NCI-H2081 (cell line): ENCODE measurements around the gene RPL37.
"Not testable (repeated sequence)": the region's sequence is repeated elsewhere in the genome, so short reads cannot be mapped to it uniquely, and the experiment has no call there.

Experiments
- DNase-seq, 2 experiments: peaks; one replicate each; lab custom pipeline; 2025; lab: John Stamatoyannopoulos, UW

The RPL37 gene

DNA sequence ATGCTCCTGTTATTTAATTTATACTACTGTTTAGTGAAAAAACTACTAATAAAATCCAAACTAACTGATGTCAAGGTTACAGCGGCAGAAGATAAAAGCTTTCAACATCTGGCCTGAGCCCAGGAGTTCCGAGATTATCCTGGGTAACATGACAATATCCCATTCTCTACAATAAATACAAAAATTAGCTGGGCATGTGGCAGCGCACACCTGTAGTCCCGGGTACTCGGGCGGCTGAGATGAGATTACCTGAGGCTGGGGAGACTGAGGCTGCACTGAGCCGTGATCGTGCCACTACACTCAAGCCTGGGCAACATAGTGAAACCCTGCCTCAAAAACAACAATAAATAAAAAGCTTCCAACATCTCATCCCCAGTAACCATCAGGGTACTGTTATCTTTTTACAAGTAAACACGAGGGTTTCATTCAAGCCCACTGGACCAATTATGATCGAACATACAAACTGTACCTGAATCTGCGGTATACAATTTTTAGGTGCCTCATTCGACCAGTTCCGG, 1.3 kb downstream of the RPL37 start:
- no peak for DNase-seq

DNA sequence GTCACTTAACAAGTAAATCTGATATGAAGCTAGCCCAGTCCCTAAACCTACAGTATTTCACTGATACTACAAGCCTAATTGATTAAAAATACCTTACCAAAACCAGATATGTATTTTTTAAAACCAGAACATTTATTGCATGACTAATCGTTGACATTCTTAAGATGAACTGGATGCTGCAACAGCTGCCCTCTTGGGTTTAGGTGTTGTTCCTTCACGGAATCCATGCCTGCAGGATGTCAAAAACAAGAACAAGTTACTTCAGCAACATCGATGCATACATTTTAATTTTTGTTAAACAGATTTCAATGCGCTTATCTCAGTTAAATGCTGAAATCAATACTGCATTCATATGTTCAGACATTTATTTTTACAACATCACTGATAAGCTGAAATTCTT, 2.7 kb downstream of the RPL37 start:
- DNase-seq: no peak

DNA sequence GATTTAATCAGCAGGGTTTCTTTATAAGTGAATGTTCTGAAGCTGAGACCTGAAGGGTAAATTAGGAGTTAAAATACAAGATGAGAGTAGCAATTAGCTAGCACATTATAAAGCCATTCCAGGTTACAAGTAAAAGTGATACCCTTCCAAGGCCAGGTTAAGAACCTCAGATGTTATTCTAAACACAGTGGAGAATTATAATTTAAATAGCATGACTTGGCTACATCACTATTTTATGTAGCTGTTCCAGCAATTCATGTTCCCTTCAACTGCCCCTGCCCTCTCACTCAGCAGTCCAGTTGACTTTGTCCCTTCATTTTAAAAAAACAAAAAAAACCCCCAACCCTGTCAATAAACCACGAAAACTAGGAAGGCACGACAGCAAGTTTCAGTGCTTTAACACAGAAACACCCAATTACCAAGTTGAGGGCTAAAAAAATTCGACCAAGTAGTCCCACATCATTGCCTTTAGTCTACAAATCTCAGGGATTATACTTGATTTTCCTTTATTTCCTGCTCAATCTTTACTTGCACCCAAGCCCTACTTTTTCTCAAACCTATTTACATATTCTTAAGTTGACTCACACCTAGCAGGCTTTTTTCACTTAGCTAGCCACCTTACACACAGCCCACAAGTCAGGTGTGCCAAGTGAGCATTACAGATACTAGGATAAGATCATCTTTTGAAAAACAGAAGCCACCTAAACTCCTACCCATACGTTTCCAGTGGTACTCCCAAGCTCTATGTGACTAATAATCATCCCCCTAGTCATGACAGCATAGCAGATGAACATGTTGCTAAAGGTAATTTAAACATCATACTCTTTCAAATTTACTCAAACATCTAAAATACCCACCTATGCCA, 3.4 kb downstream of the RPL37 start:
- DNase-seq: no peak

DNA sequence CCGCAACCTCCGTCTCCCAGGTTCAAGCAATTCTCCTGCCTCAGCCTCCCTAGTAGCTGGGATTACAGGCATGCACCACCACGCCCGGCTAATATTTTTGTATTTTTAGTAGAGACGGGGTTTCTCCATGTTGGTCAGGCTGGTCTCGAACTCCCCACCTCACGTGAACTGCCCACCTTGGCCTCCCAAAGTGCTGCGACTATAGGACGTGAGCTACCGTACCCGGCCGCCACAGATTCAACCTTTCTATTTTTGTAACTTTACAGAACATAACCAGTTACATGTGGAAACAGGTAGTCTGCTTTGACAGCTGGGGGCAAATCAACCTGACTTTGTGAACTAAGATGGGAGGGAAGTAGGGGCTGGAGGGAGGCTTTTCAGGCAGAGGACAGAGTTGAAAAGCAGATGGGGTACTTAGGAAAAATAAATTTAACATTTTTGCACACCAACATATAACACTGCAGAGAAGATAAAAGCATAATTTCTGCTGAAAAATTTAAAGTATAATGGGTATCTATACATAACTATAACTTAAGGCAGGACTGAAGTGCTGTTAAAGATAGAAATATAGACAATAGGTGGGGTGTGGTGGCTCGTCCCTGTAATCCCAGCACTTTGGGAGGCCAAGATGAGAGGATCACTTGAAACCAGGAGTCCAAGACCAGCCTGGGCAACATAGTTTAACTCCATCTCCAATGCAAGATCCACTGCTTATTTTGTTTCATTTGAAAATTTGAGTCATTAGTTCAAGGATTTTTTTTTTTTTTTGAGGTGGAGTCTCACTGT, 5.1 kb downstream of the RPL37 start:
- no peak for DNase-seq

DNA sequence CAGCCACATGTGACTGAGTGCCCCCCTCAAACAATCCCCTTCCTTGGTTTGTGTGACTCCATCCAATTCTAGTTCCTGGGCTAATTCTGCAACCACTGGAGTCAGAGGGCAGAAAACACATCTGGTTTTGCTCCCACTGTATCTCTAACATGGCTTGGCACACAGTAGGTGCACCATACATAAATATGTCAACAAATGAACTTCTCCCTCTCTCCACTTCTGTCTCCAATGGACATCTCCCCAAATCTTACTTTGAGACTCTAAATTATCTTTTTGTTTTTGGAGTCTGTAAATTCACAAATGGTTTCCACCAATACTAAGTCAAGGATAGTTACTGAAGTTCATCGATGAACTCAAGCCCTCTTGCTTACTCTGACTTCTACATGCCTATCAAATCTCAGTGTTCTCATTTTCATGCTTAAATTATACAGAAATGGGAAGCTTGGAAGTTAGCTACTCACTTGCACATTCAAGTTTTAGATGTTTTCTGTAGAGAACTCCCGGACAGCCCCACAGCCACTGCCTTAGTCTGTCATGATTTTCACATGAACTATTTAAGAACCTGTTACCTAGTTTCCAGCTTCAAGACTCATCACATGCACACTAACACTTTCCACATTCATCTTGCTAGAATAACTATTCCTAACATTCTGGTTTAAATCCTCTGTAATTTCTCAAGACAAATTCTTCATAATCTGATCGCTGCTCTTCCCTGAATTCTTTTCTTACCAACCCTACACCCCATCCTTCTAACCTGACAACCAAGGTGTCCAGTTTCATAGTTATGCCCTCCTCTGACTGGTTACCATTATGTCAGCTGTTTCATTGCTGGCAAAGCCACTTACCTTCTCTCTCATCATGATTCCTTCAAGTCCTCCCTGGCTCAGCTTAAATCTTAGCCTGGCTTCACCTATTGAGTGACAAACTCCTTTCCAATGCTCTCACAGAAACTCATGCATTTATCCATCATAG, 6.0 kb downstream of the RPL37 start:
- no peak for DNase-seq

DNA sequence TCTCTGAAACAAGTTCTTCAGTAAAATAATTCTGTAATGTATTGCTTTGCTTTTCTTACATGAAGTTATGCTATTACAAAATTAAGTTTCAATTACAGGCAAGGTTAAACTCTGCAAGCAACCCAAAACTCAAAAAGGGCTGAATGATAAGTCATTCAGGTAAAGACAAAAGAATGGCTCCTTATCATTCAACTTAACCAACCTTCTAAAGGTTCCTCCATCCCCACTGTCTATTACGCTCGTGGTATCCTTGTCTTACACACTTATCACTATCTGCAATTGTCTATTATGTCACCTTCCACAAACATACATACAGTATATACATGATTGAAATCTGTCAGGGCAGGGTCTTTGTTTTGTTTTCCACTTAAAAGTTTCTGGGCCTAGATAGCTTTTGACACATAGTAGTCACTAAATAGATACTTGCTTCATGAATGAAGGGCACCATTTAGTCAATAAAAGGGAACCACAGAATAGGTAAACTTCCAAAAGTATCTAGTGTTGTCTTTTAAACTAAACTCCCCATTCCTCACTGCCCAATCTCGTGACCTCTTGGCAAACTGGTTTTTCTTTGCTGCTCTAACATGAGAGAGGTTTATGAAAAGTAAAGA, 6.9 kb downstream of the RPL37 start:
- no peak for DNase-seq

DNA sequence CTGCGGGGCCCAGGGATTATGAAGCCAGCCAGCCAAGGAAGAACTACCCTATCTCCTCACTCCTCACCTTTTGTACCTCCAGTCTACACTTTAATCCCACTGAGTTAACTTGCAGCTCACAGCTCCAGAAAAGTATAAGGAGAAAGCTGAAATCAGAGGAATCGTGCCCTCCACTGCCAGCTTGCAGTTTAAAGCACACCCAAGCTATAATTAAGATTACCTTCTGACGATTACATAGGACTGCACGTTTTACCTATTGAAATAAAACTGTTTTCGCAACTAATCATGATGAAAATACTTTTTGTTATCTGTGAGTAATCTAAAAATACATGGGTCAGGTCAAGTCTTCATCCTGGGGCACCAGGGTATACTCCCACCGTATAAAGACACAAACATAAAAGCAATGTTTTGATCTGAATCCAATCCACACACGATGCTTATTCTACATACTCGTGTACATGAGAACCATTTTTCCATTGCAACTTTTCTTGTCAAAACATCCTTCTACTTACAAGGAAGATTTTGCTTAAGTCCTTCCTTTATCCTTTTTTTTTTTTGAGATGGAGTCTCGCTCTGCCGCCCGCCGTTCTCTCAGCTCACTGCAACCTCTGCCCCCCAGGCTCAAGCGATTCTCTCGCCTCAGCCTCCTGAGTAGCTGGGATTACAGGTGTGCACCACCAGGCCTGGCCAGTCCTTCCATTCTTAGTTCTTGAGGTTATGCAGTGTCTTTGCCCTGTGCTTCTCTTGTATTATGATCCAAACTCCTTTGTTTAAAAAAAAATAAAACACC, 7.6 kb downstream of the RPL37 start:
- no peak for DNase-seq

DNA sequence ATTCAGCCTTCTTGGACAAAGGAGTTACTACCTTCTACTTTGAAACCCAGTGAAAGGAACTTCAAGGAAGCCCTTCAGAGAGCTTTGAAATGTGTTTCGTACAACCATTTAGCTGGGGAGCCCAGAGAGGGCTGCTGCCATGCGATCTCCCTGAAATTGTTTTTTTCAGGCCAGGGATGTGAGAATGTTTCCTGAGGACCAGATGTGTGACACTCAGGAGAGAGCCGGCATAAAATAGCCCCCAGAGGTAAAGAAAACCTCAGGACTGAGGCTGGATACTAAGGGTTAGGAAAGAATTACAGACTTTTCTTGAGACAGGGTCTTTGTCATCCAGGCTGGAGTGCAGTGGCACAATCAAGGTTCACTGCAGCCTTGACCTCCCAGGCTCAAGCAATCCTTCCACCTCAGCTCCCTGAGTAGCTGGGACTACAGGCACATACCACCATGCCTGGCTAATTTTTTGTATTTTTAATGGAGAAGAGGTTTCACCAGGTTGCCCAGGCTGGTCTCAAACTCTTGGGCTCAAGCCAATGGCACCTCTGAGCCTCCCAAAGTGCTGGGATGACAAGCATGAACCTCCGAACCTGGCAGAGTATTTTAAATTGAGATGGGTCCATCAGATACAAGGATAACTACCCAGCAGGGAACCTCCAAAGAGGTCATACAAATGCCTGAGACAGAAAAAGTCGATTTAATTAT, 8.4 kb downstream of the RPL37 start:
- DNase-seq: no peak

DNA sequence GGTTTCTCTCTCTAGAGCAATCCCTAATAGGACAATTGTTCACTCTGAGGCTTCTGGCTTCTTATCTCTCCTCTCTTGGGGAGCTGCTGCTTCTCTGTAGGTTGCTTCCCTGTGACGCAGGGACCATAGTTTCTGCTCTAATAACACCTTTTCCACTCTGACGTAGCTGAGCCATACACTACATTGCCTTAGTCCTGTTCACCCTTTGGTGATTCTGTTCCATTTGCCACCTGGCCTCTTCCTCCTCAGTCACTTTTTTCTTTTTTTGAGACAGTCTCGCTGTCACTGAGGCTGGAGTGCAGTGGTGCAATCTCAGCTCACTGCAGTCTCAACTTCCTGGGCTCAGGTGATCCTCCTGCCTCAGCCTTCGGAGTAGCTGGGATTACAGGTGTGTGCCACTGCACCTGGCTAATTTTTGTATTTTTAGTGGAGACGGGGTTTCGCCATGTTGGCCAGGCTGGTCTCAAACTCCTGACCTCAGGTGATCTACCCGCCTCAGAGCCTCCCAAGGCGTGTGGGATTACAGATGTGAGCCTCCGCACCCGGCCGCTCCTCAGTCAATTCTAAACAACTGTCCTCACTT, 9.5 kb downstream of the RPL37 start:
- DNase-seq: not testable (repeated sequence)

DNA sequence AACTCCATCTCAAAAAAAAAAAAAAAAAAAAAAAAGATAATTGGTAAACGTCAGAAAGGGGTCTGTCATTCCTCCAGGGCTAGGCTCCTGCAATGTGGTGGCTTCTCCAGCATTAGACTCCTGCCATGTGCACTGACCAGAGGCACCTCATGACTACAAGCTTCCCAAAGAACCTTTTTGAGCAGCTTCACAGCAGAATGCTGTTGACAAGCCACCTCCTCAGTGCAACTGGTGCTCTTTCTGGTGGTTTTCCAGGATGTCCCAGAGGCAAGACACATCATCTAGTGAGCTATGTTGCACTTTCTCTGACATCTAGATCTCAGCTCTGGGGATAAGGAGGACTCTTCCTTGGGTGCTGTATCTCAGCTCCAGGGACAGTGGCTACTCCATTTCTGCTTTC, 11.6 kb downstream of the RPL37 start:
- no peak for DNase-seq

DNA sequence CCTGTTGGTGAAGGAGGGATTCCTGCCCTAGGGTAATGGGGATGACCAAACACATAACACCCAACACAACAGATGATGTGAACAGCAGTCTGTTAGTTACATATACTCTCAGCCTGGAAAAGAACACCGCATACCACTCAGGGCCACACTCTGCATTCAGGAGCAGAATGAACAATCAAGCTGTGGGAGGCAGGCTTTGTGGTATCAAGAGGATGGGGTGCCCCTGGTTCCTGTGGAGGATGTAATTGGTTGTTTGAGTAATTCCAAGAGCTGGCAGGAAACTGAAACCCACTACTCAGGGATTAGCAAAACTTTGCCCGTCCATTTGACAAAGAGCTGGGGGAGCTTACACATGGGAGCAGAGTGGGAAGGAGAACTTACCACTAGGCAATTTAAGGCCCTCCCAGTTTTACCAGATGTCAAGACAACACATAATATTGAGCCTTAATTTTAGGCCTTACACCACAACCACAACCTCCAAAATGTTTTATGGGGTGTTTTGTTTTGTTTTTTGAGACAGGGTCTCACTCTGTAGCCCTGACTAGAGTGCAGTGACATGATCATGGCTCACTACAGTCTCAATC, 21.2 kb downstream of the RPL37 start:
- DNase-seq: no peak

DNA sequence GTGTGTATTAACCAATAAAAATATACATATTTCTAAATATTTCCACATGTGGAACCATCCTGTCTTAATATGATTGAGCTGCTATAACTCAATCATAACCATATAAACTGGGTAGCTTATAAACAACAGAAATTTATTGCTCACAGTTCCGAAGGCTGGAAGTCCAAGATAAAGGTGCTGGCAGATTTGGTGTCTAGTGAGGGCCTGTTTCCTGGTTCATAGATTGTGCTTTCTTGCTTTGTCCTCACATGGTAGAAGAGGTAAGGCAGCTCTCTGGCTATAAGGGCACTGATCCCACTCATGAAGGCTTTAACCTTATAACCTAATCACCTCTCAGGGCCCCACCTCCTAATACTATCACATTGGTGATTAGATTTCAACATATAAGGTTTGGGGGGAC, 22.9 kb downstream of the RPL37 start:
- no peak for DNase-seq

DNA sequence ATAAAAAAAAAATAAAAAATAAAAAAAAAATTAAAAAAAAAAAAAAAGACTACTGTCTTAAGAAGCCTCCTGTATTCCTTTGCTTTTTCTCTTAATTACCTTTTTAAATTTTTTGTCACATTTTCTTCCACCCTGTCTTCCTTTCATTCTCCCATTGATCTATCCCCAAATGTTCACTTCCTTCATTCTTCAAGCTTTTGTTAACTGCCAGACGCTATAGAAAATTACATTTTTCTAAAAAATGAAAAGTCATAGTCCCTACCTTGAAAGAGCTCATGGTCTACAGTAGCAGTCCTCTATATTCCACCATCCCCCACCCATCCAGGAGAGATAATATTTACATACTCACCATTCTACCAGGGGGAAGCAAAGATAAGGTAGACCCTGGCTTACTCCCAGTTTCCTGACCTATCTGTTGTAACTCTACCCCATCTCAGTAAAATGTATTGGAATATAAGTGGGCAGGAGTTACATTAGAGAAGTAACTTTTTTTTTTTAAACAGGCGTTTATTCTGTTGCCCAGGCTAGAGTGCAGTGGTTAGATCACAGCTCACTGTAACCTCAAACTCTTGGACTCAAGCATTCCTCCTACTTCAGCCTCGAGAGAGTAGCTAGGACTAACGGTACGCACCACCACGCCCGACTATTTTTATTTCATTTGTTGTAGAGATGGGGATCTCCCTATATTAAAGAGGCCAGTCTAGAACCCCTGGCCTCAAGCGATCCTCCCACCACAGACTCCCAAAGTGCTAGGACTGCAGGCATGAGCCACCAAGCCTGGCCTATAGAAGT, 33.1 kb downstream of the RPL37 start:
- no peak for DNase-seq

DNA sequence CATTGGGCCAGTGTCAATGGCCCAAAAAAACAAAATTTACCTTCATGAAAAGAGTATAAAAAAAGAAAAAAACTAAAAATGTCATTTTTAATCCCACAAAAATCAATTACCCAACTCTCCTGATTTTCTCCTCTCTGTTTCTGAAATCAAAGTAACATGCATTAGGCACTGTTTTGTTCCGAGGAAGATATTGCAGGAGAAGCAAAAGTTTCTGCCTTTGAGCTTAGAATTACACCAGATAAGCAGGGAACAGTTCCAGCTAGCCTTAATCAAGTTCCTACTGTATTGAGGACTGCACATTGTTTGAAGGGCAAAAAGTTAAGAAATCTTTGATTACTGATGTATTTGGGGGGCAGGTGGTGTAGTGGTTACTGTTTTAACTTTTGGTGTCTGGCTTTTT, 35.8 kb downstream of the RPL37 start:
- no peak for DNase-seq

DNA sequence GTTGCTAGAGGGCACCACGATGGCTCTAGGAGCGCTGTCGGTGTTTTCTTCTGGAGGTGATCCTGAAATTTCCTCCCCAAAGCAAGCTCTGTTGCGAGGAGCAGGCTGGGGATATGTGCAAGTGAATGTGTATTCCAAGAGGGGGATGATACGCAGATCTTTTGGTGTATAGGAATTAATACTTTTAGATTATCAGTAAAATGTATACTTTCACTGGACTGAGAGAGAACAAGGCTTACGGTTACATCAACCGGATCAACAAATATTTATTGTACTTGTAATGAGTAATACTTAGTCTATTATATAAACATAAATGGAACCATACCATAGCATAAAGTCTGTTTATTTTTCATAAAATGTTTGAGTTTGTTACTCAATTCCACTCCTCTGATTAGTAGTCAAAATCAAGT, 36.2 kb downstream of the RPL37 start:
- DNase-seq: no peak

DNA sequence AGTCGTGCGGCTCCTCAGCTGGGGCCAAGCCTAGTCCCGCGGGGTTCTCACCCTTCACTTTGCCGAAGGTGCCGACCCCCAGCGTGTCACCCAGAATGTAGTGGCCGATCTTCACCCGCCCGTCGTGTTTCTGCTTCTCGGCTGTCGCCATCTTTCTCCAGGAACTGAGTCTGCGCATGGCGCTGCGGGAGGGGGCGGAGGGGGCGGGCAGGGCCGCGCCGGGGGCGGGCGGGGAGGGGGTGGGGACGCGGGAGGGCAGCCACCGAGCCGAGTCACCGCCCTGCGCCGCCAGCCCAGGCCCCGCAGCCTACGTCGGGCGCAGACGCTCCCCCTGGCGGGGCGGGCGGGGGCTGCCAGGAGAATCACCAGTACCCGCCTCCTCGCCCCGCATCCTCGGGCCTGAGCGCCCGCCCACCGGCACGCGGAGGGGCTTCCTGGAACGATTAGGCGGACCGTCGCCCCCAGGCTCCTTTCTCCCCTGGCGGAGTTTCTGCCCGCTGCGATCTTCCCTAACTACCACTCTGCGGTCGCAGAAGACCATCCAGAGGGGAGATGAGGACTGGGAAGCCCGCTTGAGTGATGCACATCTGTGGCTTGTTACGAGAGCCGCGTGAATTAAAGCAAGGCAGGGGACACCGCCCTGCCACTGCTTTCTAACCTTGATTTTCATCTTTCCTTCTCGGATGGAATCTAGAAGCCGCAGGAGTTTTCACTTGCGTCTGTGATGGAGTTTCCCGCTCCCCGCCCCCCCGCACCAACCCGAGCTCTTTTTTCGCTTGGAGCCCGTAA, 36.8 kb downstream of the RPL37 start, which contains the start of gene PRKAA1:
Gene PRKAA1, minus strand, starts transcription at position 363 of the 789 bp plus-strand sequence. Its CDS starts 185 bp downstream, at position 178.
- peak; percentile 92 to 97 for DNase-seq

DNA sequence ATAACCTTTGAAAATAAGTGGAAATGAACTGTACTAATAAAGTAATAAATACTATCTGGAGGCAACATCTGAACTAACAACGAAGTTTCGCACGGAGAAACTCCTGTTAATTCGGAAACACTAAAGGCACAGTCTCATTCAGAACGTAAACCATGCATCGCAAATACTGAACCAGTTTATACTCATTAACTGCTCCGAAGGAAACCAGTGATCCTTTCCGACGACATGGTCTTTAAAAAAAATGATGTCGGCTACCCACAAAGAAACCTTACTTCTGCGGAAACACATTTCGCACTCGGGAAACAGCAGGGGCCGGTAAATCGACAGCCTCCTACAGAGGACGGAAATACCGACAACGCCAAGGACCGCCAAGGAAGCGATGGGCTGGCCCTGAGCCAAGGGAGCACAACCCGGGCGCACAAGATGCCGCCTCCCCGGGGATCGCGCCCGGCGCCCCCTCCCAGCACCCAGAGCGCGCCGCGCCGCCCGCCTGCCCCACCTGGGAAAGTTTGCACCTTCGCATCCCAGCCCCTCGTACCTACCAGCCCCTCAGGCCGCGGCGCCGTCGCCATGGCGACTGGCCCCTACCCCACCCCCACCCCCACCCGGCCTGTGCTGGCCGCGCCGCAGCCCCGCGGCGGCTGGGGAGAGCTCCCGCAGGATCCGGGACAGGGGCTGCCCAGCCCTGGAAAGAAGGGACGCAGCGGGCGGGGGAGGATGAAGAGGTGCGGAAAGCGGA, 37.6 kb downstream of the RPL37 start:
- peak; percentile 84 for DNase-seq
